K562 treated with DMSO at 1 percent for 12 hours (cell line): ENCODE data around the gene FAM9A. TPM values are rescaled to one million over a fixed set of nuclear protein-coding genes. Genes with fewer than 3 reads are reported as not detected.

Experiments
- total RNA-seq: library from RNA; unstranded; fragments of 300-600 nt; gene quantifications from 2 replicates; pipeline ENCODE4 v1.2.3, GENCODE V29; 2022; ENCODE audit not compliant: insufficient read depth

FAM9A gene
- not detected in 2 replicates for total RNA-seq

DNA sequence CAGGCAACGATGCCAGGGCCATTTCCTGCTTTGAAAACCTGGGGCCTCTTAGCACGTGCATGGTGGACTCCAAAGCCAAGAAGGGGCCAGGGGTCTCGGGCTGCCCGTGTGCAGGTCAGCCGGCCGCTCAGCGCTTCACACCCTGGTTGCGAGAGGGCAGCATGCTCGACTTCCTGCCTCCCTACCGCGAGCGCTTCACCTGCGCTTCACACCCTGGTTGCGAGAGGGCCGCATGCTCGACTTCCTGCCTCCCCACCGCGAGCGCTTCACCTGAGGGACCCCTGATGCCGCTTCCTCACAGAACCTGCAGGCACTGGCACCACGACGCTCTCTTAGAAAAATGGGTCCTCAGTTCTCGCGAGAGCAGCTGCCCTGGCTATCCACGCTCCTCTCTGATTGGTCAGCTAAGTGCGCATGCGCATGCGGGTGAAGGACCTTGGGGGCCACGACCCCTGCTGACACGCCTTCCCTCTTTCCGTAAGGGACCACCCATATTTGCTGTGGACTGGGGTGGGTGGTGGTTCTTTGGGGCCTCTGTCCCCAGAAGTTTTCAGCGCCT lies at the start of gene FAM9A:
TSS of gene FAM9A (minus strand) at position 343 of the 559 bp plus-strand sequence. CDS start 1,212 bp downstream, outside the sequence.

Other genes with a start within 250 kb of the FAM9A start
- not detected in 2 replicates for gene ANOS1, start 69.2 kb downstream of the FAM9A start, total RNA-seq
- 5.1 and 9.3 TPM in 2 replicates for gene FAM9B, start 232.7 kb upstream of the FAM9A start, total RNA-seq